Prostate gland (tissue), 2 donors: ENCODE measurements around the gene C17orf50. TPM values are rescaled to one million over a fixed set of nuclear protein-coding genes. Genes with fewer than 3 reads are reported as not detected.
A peak's percentile ranks its signal among the peaks of the same experiment; 100 is the strongest.

Experiments
- DNase-seq: peaks from one replicate; pipeline ENCODE4 v3.0.0-alpha.2; 2019; ENCODE audit warnings: low spot score
- H3K27ac ChIP-seq, 2 donors: fragments of 200-600 bp; sonication (generic); 2 replicates each; pipeline ENCODE4 v1.5.1; 2017 to 2019
- H3K27me3 ChIP-seq: fragments of 200-600 bp; sonication (generic); replicated peaks from 2 replicates; pipeline ENCODE4 v1.5.1; 2019; ENCODE audit not compliant: insufficient read depth
- H3K36me3 ChIP-seq, 2 donors: fragments of 200-600 bp; sonication (generic); 1 replicate in 1 of 2; 2 replicates in 1 of 2; pipeline versions ENCODE4 v1.5.1 to v1.8.1; 2017 to 2019
- H3K4me1 ChIP-seq: fragments of 200-600 bp; sonication (generic); replicated peaks from 2 replicates; pipeline ENCODE4 v1.5.1; 2019
- H3K4me3 ChIP-seq, 2 donors: fragments of 200-600 bp; sonication (generic); 2 replicates each; pipeline ENCODE4 v1.5.1; 2017 to 2019
- H3K9me3 ChIP-seq: fragments of 200-600 bp; sonication (generic); 2 replicates; pipeline ENCODE4 v1.5.1; 2017
- POLR2A ChIP-seq: fragments of 450-650 bp; IDR thresholded peaks from one replicate; pipeline ENCODE4 v1.6.1; 2016; ENCODE audit warnings: antibody characterized with exemption, mild to moderate bottlenecking
- POLR2AphosphoS5 ChIP-seq: sonication (generic); formaldehyde crosslinking; IDR thresholded peaks from one replicate; pipeline ENCODE4 v1.6.1; 2017; ENCODE audit warnings: antibody characterized with exemption
- WGBS: methylation state at CpG from one replicate; pipeline ENCODE4 v1.1.5; 2018; 5-methylcytosine and 5-hydroxymethylcytosine counted together
- intact Hi-C: fragments of 100-400 bp; cut with DNase I; formaldehyde crosslinking; loops from one replicate; pipeline ENCODE4 v1.14.2; 2022
- total RNA-seq, 2 donors: library from RNA; depleted of rRNA; stranded (reverse); fragments of >200 nt; gene quantifications; one replicate each; pipeline ENCODE4 v1.1.0, GENCODE V29; 2016
- TF ChIP-seq, protein P1 (sequence below), 4 experiments: fragments of 200-600 bp in 2 of 4; fragments of 450-650 bp in 2 of 4; sonication (generic) in 2 of 4; IDR thresholded peaks; 1 replicate in 3 of 4; 2 replicates in 1 of 4; pipeline ENCODE4 v1.5.1; 2016 to 2019; ENCODE audit warnings: antibody characterized with exemption in 4 of 4, mild to moderate bottlenecking in 2 of 4, moderate library complexity in 2 of 4

Gene C17orf50
- total RNA-seq, 2 donors from 2014 or later, result 15.8 TPM; not detected in 1

DNA sequence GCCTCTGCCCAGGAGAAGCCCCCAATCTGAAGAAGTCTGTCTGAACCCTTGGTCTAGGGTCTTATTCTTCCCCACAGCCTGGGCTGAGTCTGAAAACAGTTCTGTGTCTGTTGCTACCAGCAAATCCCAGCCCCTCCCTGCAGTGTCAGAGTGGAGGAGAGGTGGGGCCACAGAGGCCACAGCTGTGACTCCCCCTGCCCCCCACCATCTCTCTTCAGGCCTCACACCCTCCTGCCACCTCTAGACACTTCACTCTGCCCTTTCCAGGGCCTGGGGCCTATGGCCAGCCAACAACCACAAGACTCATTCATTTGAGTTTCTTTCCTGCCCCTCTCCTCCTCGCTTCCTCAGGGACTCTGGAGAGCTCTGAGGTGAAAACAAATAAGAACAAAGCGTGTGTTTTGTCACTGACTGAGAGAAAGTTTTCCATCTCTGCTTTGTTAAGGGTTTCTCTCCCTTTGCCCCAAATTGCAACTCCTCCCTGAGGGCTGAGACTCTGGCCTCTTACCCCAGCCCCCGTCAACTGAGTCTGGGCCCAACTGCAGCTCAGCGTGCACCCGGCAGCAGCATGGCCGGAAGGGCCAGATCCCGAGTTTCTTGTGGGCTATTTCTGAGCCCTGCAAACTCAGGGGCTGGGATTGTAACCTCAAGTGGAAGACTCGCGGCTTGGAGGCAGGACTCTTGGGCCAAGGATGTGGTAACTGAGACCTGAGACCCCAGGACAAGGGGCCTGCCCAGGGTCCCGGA, 13.2 kb downstream of the C17orf50 start:
- WGBS, result 35% methylated on average over 10 of the region's 10 CpGs
- H3K27ac ChIP-seq, result peak overlapping the region; percentile 26 to 46
- H3K36me3 ChIP-seq, result no peaks in the 10 kb centered on the region
- DNase-seq, result no peak
- H3K4me1 ChIP-seq, result no peaks in the 10 kb centered on the region
- no peaks in the 10 kb centered on the region for H3K27me3 ChIP-seq
- no peaks in the 10 kb centered on the region for H3K9me3 ChIP-seq
- TF ChIP-seq POLR2AphosphoS5 (no peak), POLR2A (no peak)
- TF ChIP-seq, protein P1, sequence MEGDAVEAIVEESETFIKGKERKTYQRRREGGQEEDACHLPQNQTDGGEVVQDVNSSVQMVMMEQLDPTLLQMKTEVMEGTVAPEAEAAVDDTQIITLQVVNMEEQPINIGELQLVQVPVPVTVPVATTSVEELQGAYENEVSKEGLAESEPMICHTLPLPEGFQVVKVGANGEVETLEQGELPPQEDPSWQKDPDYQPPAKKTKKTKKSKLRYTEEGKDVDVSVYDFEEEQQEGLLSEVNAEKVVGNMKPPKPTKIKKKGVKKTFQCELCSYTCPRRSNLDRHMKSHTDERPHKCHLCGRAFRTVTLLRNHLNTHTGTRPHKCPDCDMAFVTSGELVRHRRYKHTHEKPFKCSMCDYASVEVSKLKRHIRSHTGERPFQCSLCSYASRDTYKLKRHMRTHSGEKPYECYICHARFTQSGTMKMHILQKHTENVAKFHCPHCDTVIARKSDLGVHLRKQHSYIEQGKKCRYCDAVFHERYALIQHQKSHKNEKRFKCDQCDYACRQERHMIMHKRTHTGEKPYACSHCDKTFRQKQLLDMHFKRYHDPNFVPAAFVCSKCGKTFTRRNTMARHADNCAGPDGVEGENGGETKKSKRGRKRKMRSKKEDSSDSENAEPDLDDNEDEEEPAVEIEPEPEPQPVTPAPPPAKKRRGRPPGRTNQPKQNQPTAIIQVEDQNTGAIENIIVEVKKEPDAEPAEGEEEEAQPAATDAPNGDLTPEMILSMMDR (IDR thresholded peaks at IDR 0.05), result no peak
- intact Hi-C loops, result no loop called here
- no peak overlapping the region for H3K4me3 ChIP-seq

DNA sequence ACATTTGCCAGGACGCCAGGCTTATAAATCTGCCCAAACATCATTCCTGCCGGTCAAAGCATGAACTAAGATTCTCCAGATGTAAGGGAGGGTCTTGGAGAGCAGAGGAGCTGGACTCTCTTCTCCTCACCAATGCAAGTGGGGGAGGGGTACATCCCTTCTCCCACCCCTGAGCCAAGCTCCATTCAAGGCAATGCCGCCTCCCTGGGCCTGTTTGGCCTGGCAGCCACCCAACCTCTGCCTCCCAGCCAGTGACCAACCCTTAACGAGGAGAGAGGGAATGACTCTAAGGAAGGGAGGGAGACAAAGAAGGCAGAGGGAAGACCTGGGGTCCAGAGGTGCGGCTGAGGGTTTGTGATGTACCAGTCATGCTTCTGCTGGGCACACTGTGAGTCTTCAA, 13.8 kb downstream of the C17orf50 start:
- H3K4me1 ChIP-seq, result no peaks in the 10 kb centered on the region
- peak; percentile 33 for DNase-seq
- WGBS, result 27% methylated on average over 5 of the region's 5 CpGs

DNA sequence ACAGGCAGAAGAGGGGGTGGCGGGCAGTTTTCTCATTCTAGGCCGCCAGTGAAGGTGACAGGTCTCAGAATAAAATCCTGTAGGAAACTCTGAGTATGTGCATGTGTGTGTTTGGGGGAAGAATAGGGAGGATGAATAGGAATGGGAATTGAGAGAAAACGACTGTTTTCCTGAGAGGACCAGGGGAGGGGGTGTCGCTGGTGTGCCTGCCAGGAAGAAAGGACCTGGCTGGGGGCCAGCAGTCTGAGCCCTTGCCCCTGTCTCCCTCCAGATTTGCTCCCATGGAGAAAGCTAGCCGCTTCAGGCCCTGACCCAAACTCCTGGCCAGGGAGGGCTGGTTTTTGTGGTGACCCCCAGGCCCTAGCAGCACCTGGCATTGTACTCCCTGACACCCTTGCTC, 14.4 kb downstream of the C17orf50 start:
- TF ChIP-seq, protein P1 (IDR thresholded peaks at IDR 0.05), result no peak
- TF ChIP-seq POLR2AphosphoS5 (no peak), POLR2A (no peak)

More for the DNA sequence above, 13.8 kb downstream of the C17orf50 start:
- H3K36me3 ChIP-seq, result no peaks in the 10 kb centered on the region
- TF ChIP-seq POLR2A (no peak), POLR2AphosphoS5 (peak; percentile 41)
- no peaks in the 10 kb centered on the region for H3K9me3 ChIP-seq
- intact Hi-C loops, result no loop called here
- no peaks in the 10 kb centered on the region for H3K27me3 ChIP-seq
- H3K27ac ChIP-seq, result peak overlapping the region; percentile 46 to 56
- no peak overlapping the region for H3K4me3 ChIP-seq

DNA sequence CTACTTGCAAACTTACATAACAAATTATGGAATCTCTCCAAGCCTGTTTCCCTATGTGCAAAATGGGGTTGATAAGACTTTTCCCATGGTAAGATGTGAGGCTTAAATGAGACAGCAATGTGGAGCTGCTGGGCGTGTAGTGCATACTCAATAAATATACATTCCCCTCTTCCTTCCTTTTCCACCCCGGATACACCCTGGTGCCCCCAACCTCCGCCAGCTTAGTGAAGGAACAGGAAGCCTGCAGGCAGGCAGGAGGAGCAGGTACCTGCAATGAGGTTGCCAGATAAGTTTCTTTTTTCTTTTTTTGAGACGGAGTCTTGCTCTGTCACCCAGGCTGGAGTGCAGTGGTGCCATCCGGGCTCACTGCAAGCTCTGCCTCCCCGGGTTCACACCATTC, 14.9 kb downstream of the C17orf50 start:
- no peaks in the 10 kb centered on the region for H3K36me3 ChIP-seq
- no peak for DNase-seq
- no peaks in the 10 kb centered on the region for H3K27me3 ChIP-seq
- intact Hi-C loops, result no loop called here
- H3K4me3 ChIP-seq, result no peak overlapping the region
- 74% methylated on average over 6 of the region's 6 CpGs for WGBS
- H3K4me1 ChIP-seq, result no peaks in the 10 kb centered on the region
- H3K27ac ChIP-seq, result no peak overlapping the region
- no peaks in the 10 kb centered on the region for H3K9me3 ChIP-seq
- TF ChIP-seq POLR2A (no peak), POLR2AphosphoS5 (no peak)
- TF ChIP-seq, protein P1 (IDR thresholded peaks at IDR 0.05), result no peak

More for the DNA sequence above, 14.4 kb downstream of the C17orf50 start:
- WGBS, result 64% methylated on average over 5 of the region's 5 CpGs
- intact Hi-C loops, result no loop called here
- no peak for DNase-seq
- H3K9me3 ChIP-seq, result no peaks in the 10 kb centered on the region
- no peaks in the 10 kb centered on the region for H3K36me3 ChIP-seq
- no peaks in the 10 kb centered on the region for H3K27me3 ChIP-seq
- H3K4me1 ChIP-seq, result no peaks in the 10 kb centered on the region
- peak overlapping the region; percentile 19 to 56 for H3K27ac ChIP-seq
- no peak overlapping the region for H3K4me3 ChIP-seq

DNA sequence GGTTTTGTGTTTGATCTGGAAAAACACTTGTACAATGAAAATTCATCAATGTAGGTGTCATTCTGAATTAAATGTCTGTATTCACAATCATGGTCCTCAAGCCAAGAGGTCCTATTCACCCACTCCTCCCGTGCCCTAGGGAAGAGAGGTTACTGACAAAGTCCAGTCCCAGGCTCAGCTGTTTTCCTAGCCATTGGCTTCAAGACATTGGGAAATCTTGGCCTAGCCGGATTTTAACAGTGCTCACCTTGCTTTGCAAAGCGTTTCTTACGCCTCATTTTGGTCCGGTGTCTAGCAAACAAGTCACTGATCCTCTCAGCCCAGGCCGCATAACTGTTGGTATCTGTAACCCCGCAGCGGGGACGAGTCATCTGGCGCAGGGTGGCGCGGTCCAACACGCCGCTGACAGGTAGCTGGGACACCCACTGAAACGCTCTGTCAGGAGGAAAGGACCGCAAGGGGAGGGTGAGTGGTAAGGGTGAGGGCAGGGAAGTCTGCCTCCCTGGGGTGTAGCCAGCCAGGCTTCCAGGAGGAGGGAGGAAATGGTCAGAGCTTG, 18.0 kb downstream of the C17orf50 start:
- TF ChIP-seq, protein P1 (IDR thresholded peaks at IDR 0.05), result no peak
- TF ChIP-seq POLR2AphosphoS5 (no peak), POLR2A (no peak)
- no peak for DNase-seq
- no peaks in the 10 kb centered on the region for H3K36me3 ChIP-seq
- no peaks in the 10 kb centered on the region for H3K27me3 ChIP-seq
- H3K9me3 ChIP-seq, result no peaks in the 10 kb centered on the region
- intact Hi-C loops, result no loop called here
- no peak overlapping the region for H3K27ac ChIP-seq
- 88% methylated on average over 16 of the region's 16 CpGs for whole genome bisulfite sequencing
- H3K4me1 ChIP-seq, result peaks cover 7% of the 10 kb centered on the region
- H3K4me3 ChIP-seq, result no peak overlapping the region
